Body of pancreas (tissue), 4 donors: ENCODE data around the gene DHH. TPM values are rescaled to one million over a fixed set of nuclear protein-coding genes. Genes with fewer than 3 reads are reported as not detected.
"Not testable (repeated sequence)": the region's sequence is repeated elsewhere in the genome, so short reads cannot be mapped to it uniquely, and the experiment has no call there.

Source experiments
- ATAC-seq: fragments of 150-250 bp; one replicate; pipeline ENCODE4 v1.9.1; 2016
- DNase-seq, 4 donors: peaks; one replicate each; pipeline ENCODE4 v3.0.0-alpha.2; 2019
- H3K27ac ChIP-seq, 4 donors: fragments of 200-600 bp; sonication (generic); 1 replicate in 3 of 4; 2 replicates in 1 of 4; pipeline versions ENCODE4 v1.5.1 to v1.6.1; 2016 to 2019; ENCODE audit warnings: mild to moderate bottlenecking in 1 of 4, mixed read lengths in 1 of 4, moderate library complexity in 1 of 4
- H3K27me3 ChIP-seq, 2 donors: fragments of 200-600 bp; sonication (generic); one replicate each; pipeline ENCODE4 v1.6.0; 2016; ENCODE audit warnings: mild to moderate bottlenecking in 1 of 2
- H3K36me3 ChIP-seq, 2 donors: fragments of 200-600 bp; sonication (generic); replicated peaks in 1 of 2; 2 replicates each; pipeline ENCODE4 v1.5.1; 2016; ENCODE audit warnings: low read depth in 2 of 2; ENCODE audit not compliant: insufficient read depth in 1 of 2
- H3K4me1 ChIP-seq: fragments of 200-600 bp; sonication (generic); one replicate; pipeline ENCODE4 v1.6.0; 2016
- H3K4me3 ChIP-seq, 2 donors: fragments of 200-600 bp; sonication (generic); 1 replicate in 1 of 2; 2 replicates in 1 of 2; pipeline ENCODE4 v1.5.1; 2016 to 2019
- H3K9me3 ChIP-seq, 3 donors: fragments of 200-600 bp; sonication (generic); 1 replicate in 2 of 3; 2 replicates in 1 of 3; pipeline ENCODE4 v1.5.1; 2016
- POLR2A ChIP-seq, 3 donors: fragments of 450-650 bp; IDR thresholded peaks; one replicate each; pipeline ENCODE4 v1.6.1; 2016; ENCODE audit warnings: antibody characterized with exemption in 3 of 3, mild to moderate bottlenecking in 2 of 3
- WGBS, 2 donors: methylation state at CpG; one replicate each; pipeline ENCODE4 v1.1.5; 2017; 5-methylcytosine and 5-hydroxymethylcytosine counted together
- intact Hi-C: fragments of 100-400 bp; cut with DNase I; formaldehyde crosslinking; loops from one replicate; pipeline ENCODE4 v1.15.1; 2023
- total RNA-seq, 2 donors: library from RNA; depleted of rRNA; stranded (reverse); fragments of >200 nt; gene quantifications; one replicate each; pipeline ENCODE4 v1.1.0, GENCODE V29; 2016
- TF ChIP-seq, protein P1 (sequence below), 7 experiments: fragments of 450-650 bp in 4 of 7; fragments of 200-600 bp in 3 of 7; sonication (generic) in 3 of 7; IDR thresholded peaks; one replicate each; pipeline ENCODE4 v1.5.1; 2016 to 2019; ENCODE audit warnings: antibody characterized with exemption in 7 of 7

Gene DHH
- total RNA-seq, 2 donors from 2014 or later, result not detected

DNA sequence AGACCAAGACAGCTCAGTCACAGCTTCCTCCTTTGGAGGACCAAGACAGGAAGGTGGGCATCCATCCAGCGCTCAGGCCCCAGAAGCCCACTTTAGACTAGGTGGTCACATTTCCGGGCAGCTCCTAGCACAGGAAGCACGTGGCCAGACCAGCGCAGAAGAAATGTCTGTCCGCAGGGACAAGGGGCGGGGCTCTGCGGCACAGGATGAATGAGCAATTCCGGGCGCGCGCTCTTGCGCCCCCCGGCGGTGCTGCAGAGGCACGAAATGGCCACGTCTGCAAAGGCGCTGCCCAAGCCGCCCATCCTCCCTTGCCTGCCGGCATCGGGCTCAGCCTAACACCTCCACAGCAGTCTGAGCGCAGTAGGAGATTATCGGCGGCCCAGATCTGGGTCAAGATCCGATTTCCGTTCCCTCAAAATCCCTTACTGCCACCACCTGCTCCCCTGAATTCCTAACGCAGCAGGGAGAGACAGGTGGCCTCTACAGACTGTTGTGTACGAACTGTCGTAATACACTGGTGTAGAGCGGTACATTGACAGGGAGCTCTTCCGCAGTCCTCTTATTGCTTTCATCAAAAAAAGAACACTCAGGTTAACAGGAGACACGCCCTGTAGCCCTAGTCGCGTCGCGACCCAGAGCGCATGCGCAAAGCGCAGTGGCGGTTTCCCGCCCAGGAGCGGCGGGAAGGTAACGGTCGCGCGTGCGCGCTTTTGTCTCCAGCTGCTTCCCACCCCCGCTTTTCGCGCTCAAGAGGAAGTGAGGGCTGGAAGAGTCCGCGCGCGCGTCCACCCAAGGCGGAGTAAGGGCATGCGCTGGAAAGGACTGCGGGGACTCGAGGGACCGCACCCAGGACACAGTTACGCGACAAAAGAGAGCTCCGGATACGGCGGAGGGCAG is 35.8 kb upstream of the DHH start:
- H3K4me3 ChIP-seq, result peak overlapping the region; percentile 60 to 96
- DNase-seq (peak; percentile 93 to 96 (median 94)), ATAC-seq (peak; percentile 81)
- peaks cover 7 to 11% of the 10 kb centered on the region in 2 donors for H3K36me3 ChIP-seq
- H3K27ac ChIP-seq, result peak overlapping the region; percentile 91 to 99 (median 95)
- intact Hi-C loops, result no loop called here
- no peaks in the 10 kb centered on the region for H3K9me3 ChIP-seq
- 0% methylated on average over 7 to 66 of the region's 66 CpGs for WGBS, 2 donors
- TF ChIP-seq, protein P1, sequence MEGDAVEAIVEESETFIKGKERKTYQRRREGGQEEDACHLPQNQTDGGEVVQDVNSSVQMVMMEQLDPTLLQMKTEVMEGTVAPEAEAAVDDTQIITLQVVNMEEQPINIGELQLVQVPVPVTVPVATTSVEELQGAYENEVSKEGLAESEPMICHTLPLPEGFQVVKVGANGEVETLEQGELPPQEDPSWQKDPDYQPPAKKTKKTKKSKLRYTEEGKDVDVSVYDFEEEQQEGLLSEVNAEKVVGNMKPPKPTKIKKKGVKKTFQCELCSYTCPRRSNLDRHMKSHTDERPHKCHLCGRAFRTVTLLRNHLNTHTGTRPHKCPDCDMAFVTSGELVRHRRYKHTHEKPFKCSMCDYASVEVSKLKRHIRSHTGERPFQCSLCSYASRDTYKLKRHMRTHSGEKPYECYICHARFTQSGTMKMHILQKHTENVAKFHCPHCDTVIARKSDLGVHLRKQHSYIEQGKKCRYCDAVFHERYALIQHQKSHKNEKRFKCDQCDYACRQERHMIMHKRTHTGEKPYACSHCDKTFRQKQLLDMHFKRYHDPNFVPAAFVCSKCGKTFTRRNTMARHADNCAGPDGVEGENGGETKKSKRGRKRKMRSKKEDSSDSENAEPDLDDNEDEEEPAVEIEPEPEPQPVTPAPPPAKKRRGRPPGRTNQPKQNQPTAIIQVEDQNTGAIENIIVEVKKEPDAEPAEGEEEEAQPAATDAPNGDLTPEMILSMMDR (IDR thresholded peaks at IDR 0.05), result peak; percentile 74 to 96 (median 89)
- peak in 2 of 3 donors; percentile 80 to 84 for TF ChIP-seq POLR2A (IDR thresholded peaks at IDR 0.05)
- H3K27me3 ChIP-seq, result no peaks in the 10 kb centered on the region
- peaks cover 31% of the 10 kb centered on the region for H3K4me1 ChIP-seq

DNA sequence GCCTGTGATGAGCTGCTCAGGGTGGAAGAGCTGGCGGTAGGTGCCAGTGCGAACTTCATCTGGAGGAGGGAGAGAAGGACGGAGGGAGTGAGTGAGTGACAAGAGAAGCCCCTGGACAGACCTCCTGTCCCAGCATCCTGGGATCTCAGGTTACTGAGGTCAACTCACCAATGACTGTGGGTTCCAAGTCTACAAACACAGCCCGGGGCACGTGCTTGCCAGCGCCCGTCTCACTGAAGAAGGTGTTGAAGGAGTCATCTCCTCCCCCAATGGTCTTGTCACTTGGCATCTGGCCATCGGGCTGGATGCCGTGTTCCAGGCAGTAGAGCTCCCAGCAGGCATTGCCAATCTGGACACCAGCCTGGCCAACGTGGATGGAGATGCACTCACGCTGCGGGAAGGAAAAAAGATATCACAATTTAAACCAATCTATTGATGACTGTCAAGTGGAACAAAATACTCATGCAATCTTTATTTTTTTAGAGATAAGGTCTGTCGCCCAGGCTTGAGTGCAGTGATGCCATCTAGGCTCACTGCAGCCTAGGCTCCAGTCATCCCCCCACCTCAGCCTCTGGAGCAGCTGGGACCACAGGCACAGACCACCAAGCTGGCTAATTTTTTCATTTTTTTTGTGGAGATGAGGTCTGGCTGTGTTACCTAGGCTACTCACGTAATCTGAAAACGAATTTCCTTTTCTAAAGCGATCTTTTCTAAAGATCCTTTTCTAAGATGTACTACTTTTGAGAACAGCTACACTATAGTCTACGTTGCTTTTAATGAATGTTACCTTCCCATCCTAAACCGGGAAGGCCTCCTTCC is 34.9 kb upstream of the DHH start:
- TF ChIP-seq, protein P1 (IDR thresholded peaks at IDR 0.05), result no peak
- TF ChIP-seq POLR2A (IDR thresholded peaks at IDR 0.05), result no peak
- 53 to 66% methylated on average over 13 to 18 of the region's 18 CpGs for WGBS, 2 donors
- Histone ChIP-seq H3K36me3 (peaks cover 7 to 11% of the 10 kb centered on the region in 2 donors), H3K4me3 (peak overlapping the region in 1 of 2 donors; percentile 96), H3K27me3 (no peaks in the 10 kb centered on the region), H3K27ac (peak overlapping the region in 3 of 4 donors; percentile 92 to 99 (median 98)), H3K4me1 (peaks cover 31% of the 10 kb centered on the region), H3K9me3 (no peaks in the 10 kb centered on the region)
- DNase-seq (peak in 2 of 4 donors; percentile 7 to 17), ATAC-seq (no peak)
- intact Hi-C loops, result no loop called here

DNA sequence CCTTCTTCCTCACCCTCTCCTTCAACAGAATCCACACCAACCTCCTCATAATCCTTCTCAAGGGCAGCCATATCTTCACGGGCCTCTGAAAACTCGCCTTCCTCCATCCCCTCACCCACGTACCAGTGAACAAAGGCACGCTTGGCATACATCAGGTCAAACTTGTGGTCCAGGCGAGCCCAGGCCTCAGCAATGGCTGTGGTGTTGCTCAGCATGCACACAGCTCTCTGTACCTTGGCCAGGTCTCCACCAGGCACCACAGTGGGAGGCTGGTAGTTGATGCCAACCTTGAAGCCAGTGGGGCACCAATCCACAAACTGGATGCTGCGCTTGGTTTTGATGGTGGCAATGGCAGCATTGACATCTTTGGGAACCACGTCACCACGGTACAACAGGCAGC is 33.4 kb upstream of the DHH start:
- H3K27ac ChIP-seq, H3K27me3 ChIP-seq, DNase-seq, intact Hi-C loops, ATAC-seq, H3K9me3 ChIP-seq, H3K4me3 ChIP-seq: not testable (repeated sequence)
- peaks cover 28% of the 10 kb centered on the region for H3K4me1 ChIP-seq
- peaks cover 7 to 11% of the 10 kb centered on the region in 2 donors for H3K36me3 ChIP-seq
- WGBS, 2 donors, result 90% methylated on average over 4 to 5 of the region's 8 CpGs

DNA sequence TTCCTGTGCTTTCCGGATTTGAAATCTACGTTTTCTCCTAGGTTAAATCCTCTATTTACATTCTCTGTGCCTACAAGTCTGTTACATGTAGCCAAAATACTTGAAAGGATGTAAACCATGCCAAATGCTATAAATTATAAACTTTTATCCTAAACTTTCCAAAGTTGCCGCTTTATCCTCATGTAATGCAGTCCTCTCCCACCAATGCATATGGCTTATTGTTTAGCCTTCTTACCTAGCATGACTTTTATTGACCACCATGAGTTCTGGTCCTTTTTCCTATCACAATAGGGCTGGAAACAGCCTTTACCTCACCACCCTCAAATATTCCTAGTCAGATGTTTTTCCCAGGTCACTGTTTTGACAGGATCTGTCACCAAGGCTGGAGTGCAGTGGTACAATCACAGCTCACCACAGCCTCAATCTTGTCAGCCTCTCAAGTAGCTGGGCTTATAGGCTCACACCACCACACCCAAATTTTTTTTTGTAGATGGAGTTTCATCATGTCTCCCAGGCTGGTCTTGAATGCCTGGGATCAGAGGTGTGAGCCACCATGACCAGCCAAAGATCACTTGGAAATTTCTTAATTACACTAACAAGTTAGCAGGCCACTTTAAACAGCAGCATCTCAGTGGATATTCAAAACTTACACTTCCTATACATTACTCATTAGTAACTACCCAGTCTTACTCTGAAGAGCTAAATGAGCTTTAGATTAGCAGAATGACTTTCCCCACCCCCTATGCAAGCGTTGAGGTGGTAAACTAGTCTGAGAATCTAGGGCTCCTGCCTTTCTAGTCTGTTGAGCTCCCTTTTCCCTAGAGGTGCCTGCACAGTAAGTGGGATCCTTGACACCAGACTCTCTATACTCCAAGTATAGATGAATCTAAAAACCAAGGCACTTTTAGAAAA is 32.5 kb upstream of the DHH start:
- ATAC-seq, result no peak
- 93 to 95% methylated on average over 4 of the region's 4 CpGs for WGBS, 2 donors
- Histone ChIP-seq H3K27ac (no peak overlapping the region), H3K36me3 (peaks cover 7 to 11% of the 10 kb centered on the region in 2 donors), H3K9me3 (no peaks in the 10 kb centered on the region), H3K27me3 (no peaks in the 10 kb centered on the region), H3K4me3 (no peak overlapping the region), H3K4me1 (peaks cover 20% of the 10 kb centered on the region)
- peak in 1 of 3 donors; percentile 12 for TF ChIP-seq POLR2A (IDR thresholded peaks at IDR 0.05)
- TF ChIP-seq, protein P1 (IDR thresholded peaks at IDR 0.05), result no peak
- intact Hi-C loops, result no loop called here
- no peak for DNase-seq
